Endothelial cell of umbilical vein (primary cell): ENCODE data around the gene SETD9. TPM values are rescaled to one million over a fixed set of nuclear protein-coding genes. Genes with fewer than 3 reads are reported as not detected.
A peak's percentile ranks its signal among the peaks of the same experiment; 100 is the strongest.

Experiments
- BruUV-seq: library from RNA; stranded (reverse); fragments of 400-500 nt; replicated peaks from 2 replicates; lab custom pipeline; 2021; lab: Mats Ljungman, UMichigan
- CTCF ChIA-PET: fragments of 300-600, 350-600 bp; sonication (Branson Sonifier 250); formaldehyde crosslinking; loops from one replicate; lab custom pipeline; 2021; ENCODE audit warnings: antibody characterized with exemption, inconsistent platforms; lab: Charles Lee
- POLR2A ChIA-PET: fragments of 300-600, 350-600 bp; sonication (Branson Sonifier 250); formaldehyde crosslinking; loops from one replicate; lab custom pipeline; 2021; ENCODE audit warnings: antibody characterized with exemption, inconsistent platforms; lab: Charles Lee
- DNase-seq: peaks from one replicate; pipeline ENCODE4 v3.0.0-alpha.2; 2011; ENCODE audit warnings: low read depth, low spot score
- FAIRE-seq: peaks from 2 replicates; lab custom pipeline; 2011; peaks lifted over from hg19 to GRCh38; lab: Jason Lieb, UNC
- H2AFZ ChIP-seq: 2 replicates; pipeline ENCODE4 v1.6.0; 2012; ENCODE audit warnings: low read depth, low read length, control low read depth, inconsistent platforms
- H3K27ac ChIP-seq: 2 replicates; pipeline ENCODE4 v1.5.1; 2011; ENCODE audit warnings: low read depth, mild to moderate bottlenecking, control low read depth, low read length, moderate library complexity; ENCODE audit not compliant: insufficient read depth
- H3K27me3 ChIP-seq, 2 experiments: 2 replicates each; pipeline versions ENCODE4 v1.6.0 to v1.6.1; 2011; ENCODE audit warnings: low read length in 2 of 2, mixed read lengths in 1 of 2; ENCODE audit not compliant: control insufficient read depth in 2 of 2, insufficient read depth in 2 of 2
- H3K36me3 ChIP-seq, 2 experiments: 2 replicates in 1 of 2; 3 replicates in 1 of 2; pipeline ENCODE4 v1.5.1; 2011; ENCODE audit warnings: low read length in 2 of 2, mild to moderate bottlenecking in 1 of 2, moderate library complexity in 1 of 2; ENCODE audit not compliant: control insufficient read depth in 2 of 2, insufficient read depth in 2 of 2; ENCODE audit errors: extremely low read depth in 1 of 2
- H3K4me1 ChIP-seq: 3 replicates; pipeline ENCODE4 v1.5.1; 2011; ENCODE audit warnings: mild to moderate bottlenecking, low read length; ENCODE audit not compliant: control insufficient read depth, insufficient read depth; ENCODE audit errors: extremely low read depth
- H3K4me2 ChIP-seq: 2 replicates; pipeline ENCODE4 v1.6.1; 2011; ENCODE audit warnings: low read length, control low read depth, mixed read lengths; ENCODE audit not compliant: insufficient read depth
- H3K4me3 ChIP-seq, 3 experiments: fragments of 200-600 bp in 1 of 3; sonication (generic), shearing (Covaris generic) in 1 of 3; replicated peaks in 1 of 3; 2 replicates each; pipeline ENCODE4 v1.5.1; 2011 to 2016; ENCODE audit warnings: control low read depth in 3 of 3, low read length in 3 of 3, mild to moderate bottlenecking in 2 of 3, inconsistent platforms in 1 of 3, low read depth in 1 of 3, moderate library complexity in 1 of 3; ENCODE audit not compliant: insufficient read depth in 1 of 3
- H3K79me2 ChIP-seq: 2 replicates; pipeline ENCODE4 v1.6.0; 2012; ENCODE audit warnings: low read length, inconsistent platforms; ENCODE audit not compliant: control insufficient read depth, insufficient read depth
- H3K9ac ChIP-seq: replicated peaks from 2 replicates; pipeline ENCODE3; 2011; ENCODE audit warnings: low read length, control low read depth; ENCODE audit not compliant: insufficient read depth; ENCODE audit errors: extremely low read depth
- H3K9me1 ChIP-seq: replicated peaks from 3 replicates; pipeline ENCODE4 v1.6.0; 2011; ENCODE audit warnings: mild to moderate bottlenecking, low read length; ENCODE audit not compliant: control insufficient read depth, insufficient read depth; ENCODE audit errors: extremely low read depth
- H3K9me3 ChIP-seq: replicated peaks from 2 replicates; pipeline ENCODE4 v1.5.1; 2012; ENCODE audit warnings: low read length, inconsistent platforms; ENCODE audit not compliant: control insufficient read depth, insufficient read depth
- H4K20me1 ChIP-seq: replicated peaks from 2 replicates; pipeline ENCODE3; 2011; ENCODE audit warnings: mild to moderate bottlenecking, low read length; ENCODE audit not compliant: control insufficient read depth, insufficient read depth; ENCODE audit errors: extremely low read depth
- EZH2 ChIP-seq: IDR thresholded peaks from 2 replicates; pipeline ENCODE4 v1.6.1; 2012; ENCODE audit warnings: borderline replicate concordance, low read depth, mild to moderate bottlenecking, moderate library complexity, low read length, inconsistent platforms; ENCODE audit not compliant: severe bottlenecking
- FOS ChIP-seq: IDR thresholded peaks from 2 replicates; pipeline ENCODE4 v1.6.1; 2011; ENCODE audit warnings: mild to moderate bottlenecking, low read length, moderate library complexity, borderline replicate concordance; ENCODE audit not compliant: insufficient read depth
- GATA2 ChIP-seq: IDR thresholded peaks from 2 replicates; pipeline ENCODE4 v1.7.0; 2011; ENCODE audit warnings: low read depth, mild to moderate bottlenecking, moderate library complexity, mixed read lengths, low read length; ENCODE audit not compliant: insufficient read length, insufficient read depth
- JUN ChIP-seq: IDR thresholded peaks from 2 replicates; pipeline ENCODE4 v1.6.1; 2011; ENCODE audit warnings: borderline replicate concordance, low read depth; ENCODE audit not compliant: insufficient read length, insufficient read depth
- MYC ChIP-seq: IDR thresholded peaks from one replicate; pipeline ENCODE4 v1.6.1; 2011; ENCODE audit warnings: mild to moderate bottlenecking, low read depth, low read length
- POLR2A ChIP-seq: IDR thresholded peaks from 2 replicates; pipeline ENCODE4 v1.6.1; 2012; ENCODE audit warnings: low read depth, mild to moderate bottlenecking, control low read depth, low read length
- POLR2AphosphoS5 ChIP-seq: IDR thresholded peaks from 2 replicates; pipeline ENCODE4 v1.6.1; 2012; ENCODE audit warnings: low read depth, mild to moderate bottlenecking, control low read depth, low read length, moderate library complexity; ENCODE audit not compliant: insufficient read depth
- dilution Hi-C: fragments of 300-500 bp; cut with MboI; formaldehyde crosslinking; loops from one replicate; pipeline ENCODE4 v1.15.0; 2019; ENCODE audit warnings: low sequenced_read_pairs; ENCODE audit not compliant: extremely low pct_ligation_motif_present
- intact Hi-C: fragments of 100-400 bp; cut with micrococcal nuclease; formaldehyde crosslinking; loops from one replicate; pipeline ENCODE4 v1.10.0; 2022
- polyA plus RNA-seq, 4 experiments: library from polyadenylated mRNA; depleted of rRNA in 3 of 4; stranded (reverse) in 3 of 4; unstranded in 1 of 4; fragments of >200 nt; gene quantifications; 2 replicates each; pipeline versions ENCODE4 v1.2.1 to v1.2.3, GENCODE V29; 2011 to 2012; ENCODE audit warnings: missing spikeins in 1 of 4
- total RNA-seq: library from RNA; stranded (reverse); gene quantifications from 2 replicates; pipeline ENCODE4 v1.2.3, GENCODE V29; 2021
- TF ChIP-seq, protein P1 (sequence below): IDR thresholded peaks from 2 replicates; pipeline ENCODE4 v1.6.1; 2011; ENCODE audit not compliant: insufficient read depth, insufficient read length
- TF ChIP-seq, protein P2 (sequence below), 2 donors: IDR thresholded peaks; 1 replicate in 1 of 2; 2 replicates in 1 of 2; pipeline ENCODE4 v1.5.1; 2011; ENCODE audit warnings: low read length in 2 of 2, mild to moderate bottlenecking in 2 of 2, moderate library complexity in 2 of 2, control low read depth in 1 of 2, inconsistent platforms in 1 of 2, low read depth in 1 of 2; ENCODE audit not compliant: insufficient read depth in 1 of 2; ENCODE audit errors: extremely low read depth in 1 of 2

SETD9 gene
- total and polyA plus RNA-seq, 2 donors (not counting 3 experiments of a cell fraction or from before 2014, with no cell fraction given): 7.1 to 7.9 TPM

DNA sequence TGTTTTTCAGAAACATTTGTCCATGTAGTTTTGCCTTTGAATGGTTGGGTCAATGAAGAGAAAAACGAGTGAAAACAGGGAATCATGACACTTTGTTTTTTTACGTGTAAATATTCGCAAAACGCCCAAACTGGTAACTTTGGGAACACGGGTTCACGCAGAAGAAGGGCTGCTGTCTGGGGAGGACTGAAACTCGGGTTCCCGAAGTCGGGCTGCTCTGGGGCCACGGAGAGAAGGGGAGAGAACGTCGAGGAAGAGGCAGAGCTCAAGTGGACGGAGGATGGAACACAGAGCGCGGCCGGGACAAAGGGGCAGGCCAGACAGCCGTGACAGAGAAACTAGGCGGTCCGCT is 478 bp upstream of the SETD9 start:
- Histone ChIP-seq H3K27ac (peak overlapping the region; percentile 84), H3K9me3 (no peaks in the 10 kb centered on the region), H3K4me1 (peaks cover 9% of the 10 kb centered on the region), H2AFZ (peak overlapping the region; percentile 84), H3K4me3 (peak overlapping the region; percentile 29 to 63 (median 46)), H4K20me1 (no peaks in the 10 kb centered on the region), H3K36me3 (no peaks in the 10 kb centered on the region), H3K79me2 (no peaks in the 10 kb centered on the region), H3K4me2 (peak overlapping the region; percentile 52), H3K9me1 (no peaks in the 10 kb centered on the region), H3K9ac (peak overlapping the region; percentile 83), H3K27me3 (peaks cover 0 to 3% of the 10 kb centered on the region in 2 experiments)
- CTCF ChIA-PET: interaction anchor here (0.8 to 2.3 kb wide), 6 partner anchors 9 to 638 kb away, joined by 3 to 8 read pairs (median 4); no protein-coding TSS in a partner anchor
- FAIRE-seq (no peak), DNase-seq (no peak)
- intact Hi-C loops: loop anchor here (1.0 to 2.0 kb wide), 2 partner anchors 43 to 90 kb away; partner anchors contain the start of gene MIER3
- dilution Hi-C loops: no loop called here
- POLR2A ChIA-PET: interaction anchor here (0.6 to 1.7 kb wide), 2 partner anchors 15 to 691 kb away, joined by 3 to 6 read pairs; no protein-coding TSS in a partner anchor
- no TSS peak for BruUV-seq
- TF ChIP-seq MYC (no peak), GATA2 (no peak), JUN (no peak), POLR2A (no peak), FOS (no peak), EZH2 (no peak), POLR2AphosphoS5 (no peak)
- TF ChIP-seq, protein P1, sequence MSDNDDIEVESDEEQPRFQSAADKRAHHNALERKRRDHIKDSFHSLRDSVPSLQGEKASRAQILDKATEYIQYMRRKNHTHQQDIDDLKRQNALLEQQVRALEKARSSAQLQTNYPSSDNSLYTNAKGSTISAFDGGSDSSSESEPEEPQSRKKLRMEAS: no peak
- TF ChIP-seq, protein P2, sequence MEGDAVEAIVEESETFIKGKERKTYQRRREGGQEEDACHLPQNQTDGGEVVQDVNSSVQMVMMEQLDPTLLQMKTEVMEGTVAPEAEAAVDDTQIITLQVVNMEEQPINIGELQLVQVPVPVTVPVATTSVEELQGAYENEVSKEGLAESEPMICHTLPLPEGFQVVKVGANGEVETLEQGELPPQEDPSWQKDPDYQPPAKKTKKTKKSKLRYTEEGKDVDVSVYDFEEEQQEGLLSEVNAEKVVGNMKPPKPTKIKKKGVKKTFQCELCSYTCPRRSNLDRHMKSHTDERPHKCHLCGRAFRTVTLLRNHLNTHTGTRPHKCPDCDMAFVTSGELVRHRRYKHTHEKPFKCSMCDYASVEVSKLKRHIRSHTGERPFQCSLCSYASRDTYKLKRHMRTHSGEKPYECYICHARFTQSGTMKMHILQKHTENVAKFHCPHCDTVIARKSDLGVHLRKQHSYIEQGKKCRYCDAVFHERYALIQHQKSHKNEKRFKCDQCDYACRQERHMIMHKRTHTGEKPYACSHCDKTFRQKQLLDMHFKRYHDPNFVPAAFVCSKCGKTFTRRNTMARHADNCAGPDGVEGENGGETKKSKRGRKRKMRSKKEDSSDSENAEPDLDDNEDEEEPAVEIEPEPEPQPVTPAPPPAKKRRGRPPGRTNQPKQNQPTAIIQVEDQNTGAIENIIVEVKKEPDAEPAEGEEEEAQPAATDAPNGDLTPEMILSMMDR (IDR thresholded peaks at IDR 0.05; ENCODE audit: extremely low read depth in 1 of 2, insufficient read depth in 1 of 2, low read depth in 1 of 2, low read length in 2 of 2): no peak
